Stomach (tissue), 9 donors: ENCODE results near the gene MIX23. TPM values are rescaled to one million over a fixed set of nuclear protein-coding genes. Genes with fewer than 3 reads are reported as not detected.
A peak's percentile ranks its signal among the peaks of the same experiment; 100 is the strongest.

ENCODE experiments used
- DNase-seq, 2 donors: peaks; one replicate each; pipeline versions ENCODE4 v3.0.0 to v3.0.0-alpha.2; 2013 to 2019
- H3K27ac ChIP-seq, 5 donors: fragments of 200-600 bp in 4 of 5; sonication (generic) in 4 of 5; one replicate each; pipeline ENCODE4 v1.5.1; 2013 to 2019; ENCODE audit warnings: mild to moderate bottlenecking in 1 of 5, moderate library complexity in 1 of 5
- H3K27me3 ChIP-seq, 3 donors: fragments of 200-600 bp; sonication (generic); one replicate each; pipeline ENCODE4 v1.5.1; 2017 to 2019; ENCODE audit warnings: mixed run types in 1 of 3
- H3K36me3 ChIP-seq, 4 donors: fragments of 200-600 bp; sonication (generic); 1 replicate in 3 of 4; 2 replicates in 1 of 4; pipeline ENCODE4 v1.5.1; 2016 to 2019
- H3K4me1 ChIP-seq, 4 donors: fragments of 200-600 bp; sonication (generic); one replicate each; pipeline ENCODE4 v1.5.1; 2016 to 2019
- H3K4me3 ChIP-seq, 4 donors: fragments of 200-600 bp; sonication (generic) in 3 of 4; one replicate each; pipeline ENCODE4 v1.5.1; 2016 to 2019; ENCODE audit warnings: mild to moderate bottlenecking in 1 of 4
- H3K9me3 ChIP-seq, 4 donors: fragments of 200-600 bp; sonication (generic); one replicate each; pipeline ENCODE4 v1.5.1; 2016 to 2019
- CTCF ChIP-seq, 7 experiments: fragments of 450-650 bp in 4 of 7; fragments of 200-600 bp in 3 of 7; sonication (generic) in 3 of 7; IDR thresholded peaks; one replicate each; pipeline ENCODE4 v1.5.1; 2016 to 2019; ENCODE audit warnings: antibody characterized with exemption in 7 of 7, control low read depth in 2 of 7, mild to moderate bottlenecking in 1 of 7
- EP300 ChIP-seq: sonication (generic); formaldehyde crosslinking; IDR thresholded peaks from one replicate; pipeline ENCODE4 v1.6.1; 2017; ENCODE audit warnings: antibody characterized with exemption
- POLR2A ChIP-seq, 4 donors: fragments of 450-650 bp; IDR thresholded peaks; one replicate each; pipeline ENCODE4 v1.6.1; 2016; ENCODE audit warnings: antibody characterized with exemption in 4 of 4, control low read depth in 2 of 4, mild to moderate bottlenecking in 1 of 4, moderate library complexity in 1 of 4
- POLR2AphosphoS5 ChIP-seq, 3 donors: sonication (generic); formaldehyde crosslinking; IDR thresholded peaks; one replicate each; pipeline ENCODE4 v1.6.1; 2016; ENCODE audit warnings: antibody characterized with exemption in 3 of 3
- WGBS, 5 donors: extraction: QIAGEN DNeasy Blood & Tissue Kit in 3 of 5; methylation state at CpG; one replicate each; pipeline versions ENCODE4 v1.1.5 to v1.1.7; 2013 to 2018; 5-methylcytosine and 5-hydroxymethylcytosine counted together
- intact Hi-C: fragments of 100-400 bp; cut with DNase I; formaldehyde crosslinking; loops from one replicate; pipeline ENCODE4 v1.15.1; 2023; ENCODE audit warnings: low total_unique reads
- polyA plus RNA-seq, 3 donors: library from polyadenylated mRNA; stranded (reverse); fragments of 200-250 nt; gene quantifications; one replicate each; pipeline ENCODE4 v1.2.3, GENCODE V29; 2013
- total RNA-seq, 5 donors: library from RNA; depleted of rRNA; stranded (reverse); fragments of >200 nt; gene quantifications; one replicate each; pipeline versions ENCODE4 v1.1.0 to v1.2.3, GENCODE V29; 2014 to 2016
- donor health status: healthy with polysubstance abuse.
- donor health status: Bipolar disorder and iron deficiency.
- donor health status: healthy.

Gene MIX23
- total and polyA plus RNA-seq, 8 donors = 3.5 to 44.3 (median 31.5) TPM

GRCh38 chr3:122421836-122422235, 38.8 kb upstream of the MIX23 start:
- Histone ChIP-seq H3K27me3 (no peaks in the 10 kb centered on the region), H3K9me3 (no peaks in the 10 kb centered on the region), H3K4me3 (no peak overlapping the region), H3K27ac (no peak overlapping the region), H3K36me3 (peaks cover 14 to 50% (median 45%) of the 10 kb centered on the region in 4 donors), H3K4me1 (peaks cover 0 to 15% (median 9%) of the 10 kb centered on the region in 4 donors)
- WGBS, 5 donors = 79 to 87% (median 85%) methylated on average over 2 of the region's 2 CpGs
- no peak for DNase-seq
- intact Hi-C loops = no loop called here
- TF ChIP-seq CTCF (IDR thresholded peaks at IDR 0.05) (no peak), POLR2AphosphoS5 (IDR thresholded peaks at IDR 0.05) (no peak), EP300 (no peak), POLR2A (IDR thresholded peaks at IDR 0.05) (no peak)

GRCh38 chr3:122421101-122421500, 38.1 kb upstream of the MIX23 start:
- H3K27me3 ChIP-seq = no peaks in the 10 kb centered on the region
- no peak overlapping the region for H3K4me3 ChIP-seq
- TF ChIP-seq EP300 = no peak
- TF ChIP-seq POLR2A (IDR thresholded peaks at IDR 0.05) = no peak
- TF ChIP-seq CTCF (IDR thresholded peaks at IDR 0.05) = no peak
- TF ChIP-seq POLR2AphosphoS5 (IDR thresholded peaks at IDR 0.05) = no peak
- 88 to 97% (median 92%) methylated on average over 4 of the region's 4 CpGs for WGBS, 5 donors
- intact Hi-C loops = no loop called here
- no peak for DNase-seq
- no peaks in the 10 kb centered on the region for H3K9me3 ChIP-seq
- peaks cover 6 to 42% (median 38%) of the 10 kb centered on the region in 4 donors for H3K36me3 ChIP-seq
- H3K4me1 ChIP-seq = peaks cover 0 to 18% (median 10%) of the 10 kb centered on the region in 4 donors
- H3K27ac ChIP-seq = no peak overlapping the region

GRCh38 chr3:122416966-122417365, 33.9 kb upstream of the MIX23 start:
- intact Hi-C loops = no loop called here
- Histone ChIP-seq H3K4me1 (peaks cover 17 to 49% (median 36%) of the 10 kb centered on the region in 4 donors), H3K36me3 (peaks cover 0 to 17% (median 12%) of the 10 kb centered on the region in 4 donors), H3K9me3 (no peaks in the 10 kb centered on the region), H3K27ac (peak overlapping the region in 4 of 5 donors; percentile 88 to 91 (median 90)), H3K27me3 (no peaks in the 10 kb centered on the region), H3K4me3 (peak overlapping the region; percentile 57 to 81 (median 62))
- peak in 1 of 2 donors; percentile 18 for DNase-seq
- TF ChIP-seq CTCF (IDR thresholded peaks at IDR 0.05) = no peak
- TF ChIP-seq POLR2A (IDR thresholded peaks at IDR 0.05) = no peak
- no peak for TF ChIP-seq POLR2AphosphoS5 (IDR thresholded peaks at IDR 0.05)
- no peak for TF ChIP-seq EP300
- 33 to 48% (median 40%) methylated on average over 11 to 14 of the region's 14 CpGs for WGBS, 5 donors

- intact Hi-C loops = no loop called here
- peak within 1 kb of the TSS; percentile 57 to 81 (median 62) for H3K4me3 ChIP-seq
- peak; percentile 99 for DNase-seq
- H3K27me3 ChIP-seq = no peaks in the 10 kb centered on the region
- TF ChIP-seq EP300 (no peak), POLR2AphosphoS5 (IDR thresholded peaks at IDR 0.05) (peak; percentile 52 to 94 (median 92)), POLR2A (IDR thresholded peaks at IDR 0.05) (peak in 2 of 4 donors; percentile 71 to 79)
- 0 to 1% (median 1%) methylated on average over 36 to 48 of the region's 48 CpGs for WGBS, 5 donors
- no peaks in the 10 kb centered on the region for H3K9me3 ChIP-seq
- H3K36me3 ChIP-seq = peaks cover 0 to 18% (median 13%) of the 10 kb centered on the region in 4 donors
- peaks cover 17 to 51% (median 37%) of the 10 kb centered on the region in 4 donors for H3K4me1 ChIP-seq
- peak within 1 kb of the TSS; percentile 88 to 91 (median 91) for H3K27ac ChIP-seq
Measured at GRCh38 chr3:122415762-122416654, 33.0 kb upstream of the MIX23 start, which contains the start of gene WDR5B. Gene WDR5B, minus strand, starts transcription at chr3:122416062. Its CDS starts 534 bp downstream, at chr3:122415528.
